ENCODE results near the gene NAV2.

NAV2 gene

DNA sequence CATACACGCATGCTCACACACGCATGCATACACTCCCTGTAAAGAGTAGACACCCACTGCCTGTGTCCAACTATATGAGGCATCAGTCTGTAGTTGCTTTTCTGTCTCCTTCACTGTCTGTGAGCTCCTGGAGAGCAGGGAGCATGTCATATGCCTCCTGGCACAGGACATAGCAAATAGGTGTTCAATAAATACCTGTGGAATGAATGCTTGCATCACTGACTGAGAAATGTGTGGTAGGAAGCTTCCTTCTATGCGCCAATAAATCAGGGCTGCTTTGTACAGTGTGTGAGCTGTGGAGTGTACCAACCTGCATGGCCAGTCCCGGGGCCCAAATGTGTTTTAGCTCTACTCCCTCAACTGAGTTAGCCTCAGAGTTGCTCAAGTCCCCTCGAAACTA is 37.2 kb upstream of the NAV2 start:
- H3K9me3 ChIP-seq (replicated peaks; ENCODE audit: low read length): no peaks in the 10 kb centered on the region
- H3K4me2 ChIP-seq (ENCODE audit: low read length): no peak overlapping the region
- no peak overlapping the region for H3K4me3 ChIP-seq (ENCODE audit: low read length)
- no peaks in the 10 kb centered on the region for H3K27me3 ChIP-seq (ENCODE audit: control insufficient read depth, insufficient read depth, low read length)
- peaks cover 64% of the 10 kb centered on the region for H3K36me3 ChIP-seq (ENCODE audit: insufficient read depth, low read length)
- no peak overlapping the region for H3K9ac ChIP-seq (ENCODE audit: low read depth, low read length)
- H3K4me1 ChIP-seq (ENCODE audit: control insufficient read depth, insufficient read depth, low read length): peaks cover 31% of the 10 kb centered on the region

DNA sequence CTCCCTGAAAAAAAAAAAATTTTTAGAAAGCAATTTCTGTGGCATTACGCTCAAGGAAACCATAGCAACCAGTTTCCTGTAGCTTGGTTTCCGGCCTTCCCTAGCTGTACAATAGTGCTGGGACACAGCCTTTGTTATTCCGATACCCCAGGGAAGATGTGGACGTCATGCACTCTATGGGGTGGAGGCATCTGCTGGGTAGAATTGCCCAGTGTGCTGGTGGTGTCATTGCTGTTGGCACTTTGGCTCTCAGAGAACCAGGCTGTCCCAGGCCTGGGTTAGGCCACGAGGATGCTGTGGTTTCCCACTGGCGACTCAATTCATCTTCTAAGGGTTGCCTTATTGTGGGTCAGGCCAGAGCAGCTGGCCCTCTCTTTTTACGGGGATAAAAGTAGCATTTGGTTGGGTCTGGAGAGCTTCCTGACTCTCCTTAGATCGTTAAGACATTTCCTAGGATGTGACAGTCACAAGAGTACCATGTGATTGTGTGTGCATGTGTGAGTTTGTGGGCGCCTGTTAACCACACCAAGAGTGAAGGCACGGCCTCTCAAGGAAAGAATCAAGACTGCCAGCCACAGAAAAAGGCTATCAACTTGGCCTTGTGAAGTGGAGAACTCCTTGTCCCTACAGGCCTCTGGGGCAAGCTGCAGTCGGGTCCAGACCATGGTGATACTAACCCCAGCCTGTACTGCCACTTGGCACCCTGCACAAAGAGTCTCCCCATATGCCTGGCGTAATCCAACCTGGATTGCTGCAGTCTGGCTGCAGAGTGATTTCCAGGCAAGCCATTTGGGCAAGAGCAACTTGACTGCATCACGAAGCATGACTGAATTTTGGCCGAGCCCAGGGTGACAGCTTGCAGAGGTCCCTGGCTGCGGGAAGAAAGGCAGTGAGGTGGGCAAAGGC is 35.9 kb upstream of the NAV2 start:
- no peak overlapping the region for H3K9ac ChIP-seq (ENCODE audit: low read depth, low read length)
- H3K4me2 ChIP-seq (ENCODE audit: low read length): no peak overlapping the region
- H3K36me3 ChIP-seq (ENCODE audit: insufficient read depth, low read length): peaks cover 54% of the 10 kb centered on the region
- H3K4me3 ChIP-seq (ENCODE audit: low read length): no peak overlapping the region
- peaks cover 39% of the 10 kb centered on the region for H3K4me1 ChIP-seq (ENCODE audit: control insufficient read depth, insufficient read depth, low read length)
- no peaks in the 10 kb centered on the region for H3K9me3 ChIP-seq (replicated peaks; ENCODE audit: low read length)
- no peaks in the 10 kb centered on the region for H3K27me3 ChIP-seq (ENCODE audit: control insufficient read depth, insufficient read depth, low read length)

DNA sequence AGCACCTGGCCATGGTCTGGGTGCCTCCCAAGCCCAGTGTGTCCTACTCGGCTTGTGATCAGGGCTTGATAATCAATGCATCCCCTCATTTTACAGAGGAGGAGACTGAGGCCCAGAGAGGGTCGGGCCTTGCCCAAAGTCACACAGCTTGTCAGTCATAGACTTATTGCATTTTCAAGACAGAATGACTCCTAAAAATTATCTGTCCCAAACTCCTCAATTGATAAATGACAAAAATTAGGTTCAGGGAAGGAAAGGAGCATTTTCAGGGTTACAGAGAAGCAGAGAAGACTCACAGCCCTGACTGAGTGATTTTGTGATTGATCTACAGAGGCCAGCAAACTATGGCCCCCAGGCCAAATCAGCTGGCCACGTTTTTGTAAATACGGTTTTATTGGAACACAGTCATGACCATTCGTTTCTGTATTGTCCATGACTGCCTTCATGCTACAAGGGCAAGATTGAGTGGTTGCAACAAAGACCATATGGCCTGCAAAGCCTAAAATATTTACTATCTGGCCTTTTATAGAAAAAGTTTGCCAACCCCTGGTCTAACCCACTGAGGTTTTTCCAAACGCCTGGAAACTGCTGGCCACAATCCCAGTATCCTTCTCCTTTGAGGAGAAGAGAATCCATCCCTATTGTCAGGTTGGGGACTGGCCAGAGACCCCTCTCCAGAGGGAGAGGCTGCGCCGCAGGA is 35.1 kb upstream of the NAV2 start:
- Histone ChIP-seq H3K36me3 (ENCODE audit: insufficient read depth, low read length) (peaks cover 47% of the 10 kb centered on the region), H3K9ac (ENCODE audit: low read depth, low read length) (no peak overlapping the region), H3K9me3 (replicated peaks; ENCODE audit: low read length) (no peaks in the 10 kb centered on the region), H3K4me3 (ENCODE audit: low read length) (no peak overlapping the region), H3K27me3 (ENCODE audit: control insufficient read depth, insufficient read depth, low read length) (no peaks in the 10 kb centered on the region), H3K4me2 (ENCODE audit: low read length) (no peak overlapping the region), H3K4me1 (ENCODE audit: control insufficient read depth, insufficient read depth, low read length) (peaks cover 47% of the 10 kb centered on the region)

DNA sequence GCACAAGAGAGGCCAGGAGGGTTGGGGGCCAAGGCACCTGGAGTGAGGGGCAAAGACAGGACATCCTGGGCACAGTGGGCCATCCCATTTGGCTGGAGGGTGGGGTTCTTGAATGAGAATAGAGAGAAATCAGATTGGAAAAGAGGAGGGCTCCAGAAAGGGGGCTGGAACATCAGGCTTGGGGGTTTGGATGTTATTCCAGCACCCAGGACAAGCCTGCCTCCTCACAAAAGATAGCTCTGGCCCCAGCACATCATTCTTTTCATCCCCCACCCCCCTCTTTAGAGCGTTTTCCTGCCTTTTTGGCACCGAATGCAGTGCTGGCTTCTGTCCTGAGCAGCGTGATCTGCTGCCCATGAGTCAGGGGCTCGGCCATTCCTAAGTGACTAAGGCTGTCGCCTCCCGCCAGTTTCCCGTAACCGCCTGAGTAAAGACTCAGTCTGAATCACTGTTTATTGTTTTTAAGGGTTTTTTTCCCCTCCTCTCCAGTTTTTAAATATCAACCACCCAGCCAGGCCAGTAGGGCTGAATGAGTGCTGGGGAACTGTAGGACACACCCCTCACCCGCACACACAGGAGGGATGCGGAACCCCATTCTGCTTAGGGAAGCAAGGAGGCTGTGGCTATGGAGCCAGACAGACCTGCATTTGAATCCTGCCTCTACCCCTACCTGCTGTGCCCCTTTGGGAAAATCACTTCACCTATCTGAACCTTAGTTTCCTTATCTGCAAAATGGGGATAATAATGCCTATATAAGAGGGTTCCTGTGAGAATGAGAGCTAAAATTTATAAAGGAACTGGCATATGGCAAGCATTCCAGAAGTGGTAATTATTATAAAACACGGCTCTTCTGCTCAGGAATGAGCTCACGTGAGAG is 32.4 kb upstream of the NAV2 start:
- Histone ChIP-seq H3K4me1 (ENCODE audit: control insufficient read depth, insufficient read depth, low read length) (peaks cover 67% of the 10 kb centered on the region), H3K4me2 (ENCODE audit: low read length) (peak overlapping the region; percentile 60), H3K36me3 (ENCODE audit: insufficient read depth, low read length) (peaks cover 39% of the 10 kb centered on the region), H3K9me3 (replicated peaks; ENCODE audit: low read length) (no peaks in the 10 kb centered on the region), H3K27me3 (ENCODE audit: control insufficient read depth, insufficient read depth, low read length) (no peaks in the 10 kb centered on the region), H3K9ac (ENCODE audit: low read depth, low read length) (peak overlapping the region; percentile 65), H3K4me3 (ENCODE audit: low read length) (peak overlapping the region; percentile 12)

DNA sequence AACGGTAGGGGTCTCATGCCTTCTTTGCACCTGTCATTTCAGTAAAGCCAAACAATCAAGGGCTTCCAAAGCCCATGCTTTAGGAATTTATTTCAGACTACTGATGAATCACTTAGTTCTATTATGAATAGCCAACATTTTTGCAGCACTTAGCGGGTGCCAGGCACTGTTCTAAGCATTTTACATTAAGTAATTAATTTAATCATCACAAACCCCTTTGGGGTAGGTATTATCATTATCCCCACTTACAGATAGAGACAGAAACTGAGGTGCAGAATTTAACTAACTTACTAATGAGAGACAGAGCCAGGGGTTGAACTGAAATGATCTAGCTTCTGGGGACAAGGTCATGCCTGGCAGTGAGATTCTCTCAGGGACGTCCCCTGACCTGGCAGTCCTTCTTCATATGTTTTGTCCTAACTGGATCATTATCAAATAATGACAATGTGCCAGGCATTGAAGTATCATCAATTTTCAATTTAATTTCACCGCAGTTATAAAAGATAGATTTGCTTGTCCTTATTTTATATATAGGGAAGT is 31.7 kb upstream of the NAV2 start:
- Histone ChIP-seq H3K4me2 (ENCODE audit: low read length) (peak overlapping the region; percentile 60), H3K9ac (ENCODE audit: low read depth, low read length) (peak overlapping the region; percentile 33), H3K36me3 (ENCODE audit: insufficient read depth, low read length) (peaks cover 35% of the 10 kb centered on the region), H3K4me3 (ENCODE audit: low read length) (peak overlapping the region; percentile 12), H3K4me1 (ENCODE audit: control insufficient read depth, insufficient read depth, low read length) (peaks cover 66% of the 10 kb centered on the region), H3K9me3 (replicated peaks; ENCODE audit: low read length) (no peaks in the 10 kb centered on the region), H3K27me3 (ENCODE audit: control insufficient read depth, insufficient read depth, low read length) (no peaks in the 10 kb centered on the region)

DNA sequence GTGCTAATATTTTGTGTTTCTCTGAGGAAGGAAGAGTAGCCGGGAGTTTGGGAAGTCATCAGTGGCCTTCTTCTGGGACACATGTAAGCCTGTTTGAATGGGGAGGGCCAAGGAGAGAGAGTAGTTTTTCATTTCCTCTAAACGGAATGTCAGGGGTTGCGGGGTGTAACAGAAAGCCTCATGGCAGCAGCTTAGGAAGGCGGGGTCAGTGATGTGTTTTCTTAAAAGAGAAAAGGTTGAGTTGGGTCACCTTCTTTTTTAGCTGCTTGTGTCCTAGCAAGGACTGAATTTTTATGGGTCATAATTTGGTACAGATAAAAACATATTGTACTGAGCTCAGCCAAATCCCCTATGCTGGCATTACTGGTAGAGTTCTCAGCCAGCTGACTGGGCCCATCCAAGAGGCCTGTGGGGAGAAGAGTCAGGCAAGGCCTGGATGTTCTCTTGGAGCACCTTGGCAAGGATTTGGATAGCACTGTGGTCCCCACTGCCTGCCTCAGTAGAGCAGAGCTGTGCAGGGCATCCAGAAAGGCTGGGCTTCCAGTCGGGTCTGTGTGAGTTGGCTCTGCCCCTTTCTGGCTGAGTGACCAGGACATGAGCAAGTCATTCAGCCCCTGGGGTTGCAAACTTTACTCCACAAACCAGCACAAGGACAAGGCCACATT is 29.4 kb upstream of the NAV2 start:
- Histone ChIP-seq H3K27me3 (ENCODE audit: control insufficient read depth, insufficient read depth, low read length) (no peaks in the 10 kb centered on the region), H3K36me3 (ENCODE audit: insufficient read depth, low read length) (peaks cover 39% of the 10 kb centered on the region), H3K4me1 (ENCODE audit: control insufficient read depth, insufficient read depth, low read length) (peaks cover 53% of the 10 kb centered on the region), H3K9me3 (replicated peaks; ENCODE audit: low read length) (no peaks in the 10 kb centered on the region), H3K4me2 (ENCODE audit: low read length) (peak overlapping the region; percentile 10), H3K9ac (ENCODE audit: low read depth, low read length) (peak overlapping the region; percentile 1), H3K4me3 (ENCODE audit: low read length) (no peak overlapping the region)

DNA sequence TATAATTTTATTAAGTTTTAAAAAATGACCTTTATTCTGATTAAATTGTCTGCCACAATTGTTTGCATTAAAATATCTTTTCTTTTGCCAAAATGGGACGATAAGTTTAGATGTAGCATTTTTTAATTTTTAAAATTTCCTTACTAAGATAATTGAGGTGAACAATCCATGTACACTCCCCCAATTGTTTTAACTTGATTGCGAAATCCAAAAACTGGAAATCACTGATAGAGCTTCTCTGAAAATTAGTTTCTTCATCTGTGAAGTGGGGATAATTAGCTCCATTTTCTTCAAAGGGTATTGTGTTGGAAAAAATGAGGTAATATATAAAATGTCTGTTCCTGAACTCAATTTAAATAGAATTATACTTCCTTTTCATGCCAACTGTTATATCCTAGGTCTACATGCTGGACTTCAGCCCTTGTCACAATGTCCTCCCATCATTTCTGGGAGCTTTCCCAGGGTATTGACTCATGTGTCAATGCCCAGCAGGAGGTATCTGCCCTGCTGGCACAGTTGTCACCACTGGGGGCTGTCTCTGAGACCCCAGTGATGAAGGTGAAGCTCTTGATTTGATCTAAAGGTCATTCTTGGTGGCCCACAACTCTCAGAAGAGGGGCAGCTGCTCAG is 28.7 kb upstream of the NAV2 start:
- Histone ChIP-seq H3K9ac (ENCODE audit: low read depth, low read length) (peak overlapping the region; percentile 1), H3K4me1 (ENCODE audit: control insufficient read depth, insufficient read depth, low read length) (peaks cover 53% of the 10 kb centered on the region), H3K9me3 (replicated peaks; ENCODE audit: low read length) (no peaks in the 10 kb centered on the region), H3K27me3 (ENCODE audit: control insufficient read depth, insufficient read depth, low read length) (no peaks in the 10 kb centered on the region), H3K36me3 (ENCODE audit: insufficient read depth, low read length) (peaks cover 37% of the 10 kb centered on the region), H3K4me2 (ENCODE audit: low read length) (no peak overlapping the region), H3K4me3 (ENCODE audit: low read length) (no peak overlapping the region)

DNA sequence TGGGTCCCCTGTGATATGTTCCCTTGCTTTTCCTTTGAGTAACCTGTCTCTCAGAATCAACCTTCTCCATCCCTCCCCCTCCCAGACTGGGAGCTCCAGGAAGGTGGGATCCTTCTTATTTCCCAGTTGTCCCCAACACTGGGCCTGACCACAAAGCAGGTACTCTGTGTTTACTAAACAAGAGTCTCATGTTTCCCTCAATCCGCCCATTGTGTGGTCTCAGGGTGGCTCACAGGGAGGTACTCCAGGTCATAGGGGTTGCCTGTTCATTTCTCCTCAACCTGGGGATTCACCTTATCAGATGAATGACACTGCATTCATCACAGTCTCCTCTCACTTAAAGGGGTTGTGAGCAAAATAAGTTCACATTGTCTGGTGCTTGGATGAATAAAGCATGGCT is 26.4 kb upstream of the NAV2 start:
- Histone ChIP-seq H3K9me3 (replicated peaks; ENCODE audit: low read length) (no peaks in the 10 kb centered on the region), H3K4me3 (ENCODE audit: low read length) (no peak overlapping the region), H3K9ac (ENCODE audit: low read depth, low read length) (no peak overlapping the region), H3K4me1 (ENCODE audit: control insufficient read depth, insufficient read depth, low read length) (peaks cover 36% of the 10 kb centered on the region), H3K27me3 (ENCODE audit: control insufficient read depth, insufficient read depth, low read length) (no peaks in the 10 kb centered on the region), H3K4me2 (ENCODE audit: low read length) (no peak overlapping the region), H3K36me3 (ENCODE audit: insufficient read depth, low read length) (peaks cover 42% of the 10 kb centered on the region)

DNA sequence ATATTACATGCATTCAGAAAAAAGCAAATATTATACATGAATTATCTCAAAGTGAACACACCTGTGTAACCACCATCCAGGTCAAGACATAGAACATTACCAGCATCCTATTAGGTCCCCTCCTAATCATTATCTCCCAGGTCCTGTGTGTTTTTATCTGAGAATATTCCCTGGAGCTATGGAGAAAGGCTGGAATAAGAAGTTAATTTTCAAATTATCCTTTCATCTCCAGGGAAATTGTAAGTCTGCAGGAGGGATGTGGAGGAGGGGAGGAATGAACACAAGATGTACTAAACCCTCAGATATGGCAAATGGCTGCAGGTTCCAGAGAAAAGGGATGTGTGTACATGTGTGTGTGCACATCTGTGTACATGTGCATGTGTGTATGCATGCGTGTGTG is 25.2 kb upstream of the NAV2 start:
- Histone ChIP-seq H3K4me2 (ENCODE audit: low read length) (no peak overlapping the region), H3K4me3 (ENCODE audit: low read length) (no peak overlapping the region), H3K27me3 (ENCODE audit: control insufficient read depth, insufficient read depth, low read length) (no peaks in the 10 kb centered on the region), H3K9me3 (replicated peaks; ENCODE audit: low read length) (no peaks in the 10 kb centered on the region), H3K36me3 (ENCODE audit: insufficient read depth, low read length) (peaks cover 48% of the 10 kb centered on the region), H3K9ac (ENCODE audit: low read depth, low read length) (no peak overlapping the region), H3K4me1 (ENCODE audit: control insufficient read depth, insufficient read depth, low read length) (peaks cover 24% of the 10 kb centered on the region)

DNA sequence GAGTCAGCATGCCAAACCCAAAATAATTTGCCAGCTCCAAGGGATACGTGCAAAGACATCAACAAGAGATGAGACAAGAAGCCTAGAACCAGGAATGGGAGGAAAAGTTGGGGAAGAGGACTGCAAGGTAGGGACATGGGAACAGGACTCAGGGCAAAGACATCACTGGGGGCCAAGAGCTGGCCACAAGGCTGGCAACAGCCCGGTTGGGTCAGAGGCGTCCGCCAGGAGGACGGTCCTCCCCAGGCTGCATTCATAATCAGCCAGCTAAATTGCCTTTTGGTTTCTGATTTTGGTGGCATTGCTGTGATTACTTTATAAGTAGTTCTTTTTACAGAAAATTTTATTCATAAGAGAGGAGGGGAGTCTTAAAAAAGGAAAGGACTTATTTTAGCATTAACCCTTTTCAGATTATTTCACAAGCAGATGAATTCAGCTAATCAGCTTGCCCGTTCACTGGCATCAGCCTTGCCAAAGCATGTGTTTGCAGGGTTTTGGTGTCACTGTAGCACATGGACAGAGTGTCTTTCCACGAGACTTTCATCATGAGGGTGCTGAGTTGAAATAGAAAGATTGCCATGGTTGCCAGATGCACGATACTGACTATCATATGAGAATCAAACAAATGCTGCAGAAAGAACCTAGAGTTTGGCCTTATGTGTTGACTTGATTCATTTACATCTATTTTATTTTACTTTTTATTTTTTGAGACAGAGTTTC is 23.2 kb upstream of the NAV2 start:
- Histone ChIP-seq H3K36me3 (ENCODE audit: insufficient read depth, low read length) (peaks cover 41% of the 10 kb centered on the region), H3K9ac (ENCODE audit: low read depth, low read length) (no peak overlapping the region), H3K9me3 (replicated peaks; ENCODE audit: low read length) (no peaks in the 10 kb centered on the region), H3K4me3 (ENCODE audit: low read length) (no peak overlapping the region), H3K27me3 (ENCODE audit: control insufficient read depth, insufficient read depth, low read length) (no peaks in the 10 kb centered on the region), H3K4me1 (ENCODE audit: control insufficient read depth, insufficient read depth, low read length) (peaks cover 3% of the 10 kb centered on the region), H3K4me2 (ENCODE audit: low read length) (no peak overlapping the region)

All from skeletal muscle satellite cell (primary cell).